Measurements from ENCODE around the gene MRS2.
"Not testable (repeated sequence)": the region's sequence is repeated elsewhere in the genome, so short reads cannot be mapped to it uniquely, and the experiment has no call there.

The MRS2 gene, protein sequence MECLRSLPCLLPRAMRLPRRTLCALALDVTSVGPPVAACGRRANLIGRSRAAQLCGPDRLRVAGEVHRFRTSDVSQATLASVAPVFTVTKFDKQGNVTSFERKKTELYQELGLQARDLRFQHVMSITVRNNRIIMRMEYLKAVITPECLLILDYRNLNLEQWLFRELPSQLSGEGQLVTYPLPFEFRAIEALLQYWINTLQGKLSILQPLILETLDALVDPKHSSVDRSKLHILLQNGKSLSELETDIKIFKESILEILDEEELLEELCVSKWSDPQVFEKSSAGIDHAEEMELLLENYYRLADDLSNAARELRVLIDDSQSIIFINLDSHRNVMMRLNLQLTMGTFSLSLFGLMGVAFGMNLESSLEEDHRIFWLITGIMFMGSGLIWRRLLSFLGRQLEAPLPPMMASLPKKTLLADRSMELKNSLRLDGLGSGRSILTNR

DNA sequence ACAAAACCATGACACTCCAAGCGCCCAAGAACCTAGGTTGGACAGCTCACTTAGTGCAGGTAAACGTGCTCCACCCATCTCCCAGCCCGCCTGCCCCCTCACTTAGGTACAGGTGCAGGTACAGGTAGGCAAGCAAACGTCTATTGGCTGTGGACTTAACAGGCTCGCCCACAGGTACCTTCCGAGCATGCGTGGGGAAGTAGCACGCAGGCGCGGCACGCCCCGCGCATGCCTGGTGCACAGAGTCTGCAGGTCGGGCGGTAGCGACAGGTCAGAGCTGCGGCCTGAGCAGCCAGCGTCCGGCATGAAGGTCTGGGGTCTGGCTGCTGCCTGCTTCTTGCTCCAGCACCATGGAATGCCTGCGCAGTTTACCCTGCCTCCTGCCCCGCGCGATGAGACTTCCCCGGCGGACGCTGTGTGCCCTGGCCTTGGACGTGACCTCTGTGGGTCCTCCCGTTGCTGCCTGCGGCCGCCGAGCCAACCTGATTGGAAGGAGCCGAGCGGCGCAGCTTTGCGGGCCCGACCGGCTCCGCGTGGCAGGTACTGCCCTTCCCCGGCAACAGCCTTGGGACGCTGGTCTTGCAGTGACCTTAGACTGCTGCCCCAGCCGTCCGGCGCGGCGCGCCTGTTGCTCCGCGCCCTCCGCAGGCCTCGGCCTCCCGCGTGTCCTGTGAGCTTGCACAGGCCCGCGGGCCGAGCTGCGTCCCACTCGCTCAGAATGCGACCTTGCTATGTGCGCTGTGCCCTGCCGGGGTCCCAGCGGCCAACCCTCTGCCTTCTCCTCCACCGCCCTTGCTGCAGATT lies at the start of gene MRS2:
TSS of gene MRS2 (plus strand) at position 240 of the 804 bp plus-strand sequence. CDS start at position 351, 111 bp downstream.
- DNase-seq (ENCODE audit: low spot score), result peak; percentile 81

- DNase-seq (ENCODE audit: low spot score), result no peak
Measured at GRCh38 chr6:24353861-24354260, 48.9 kb upstream of the MRS2 start.

- DNase-seq (ENCODE audit: low spot score), result no peak
Measured at GRCh38 chr6:24355393-24355792, 47.3 kb upstream of the MRS2 start.

DNA sequence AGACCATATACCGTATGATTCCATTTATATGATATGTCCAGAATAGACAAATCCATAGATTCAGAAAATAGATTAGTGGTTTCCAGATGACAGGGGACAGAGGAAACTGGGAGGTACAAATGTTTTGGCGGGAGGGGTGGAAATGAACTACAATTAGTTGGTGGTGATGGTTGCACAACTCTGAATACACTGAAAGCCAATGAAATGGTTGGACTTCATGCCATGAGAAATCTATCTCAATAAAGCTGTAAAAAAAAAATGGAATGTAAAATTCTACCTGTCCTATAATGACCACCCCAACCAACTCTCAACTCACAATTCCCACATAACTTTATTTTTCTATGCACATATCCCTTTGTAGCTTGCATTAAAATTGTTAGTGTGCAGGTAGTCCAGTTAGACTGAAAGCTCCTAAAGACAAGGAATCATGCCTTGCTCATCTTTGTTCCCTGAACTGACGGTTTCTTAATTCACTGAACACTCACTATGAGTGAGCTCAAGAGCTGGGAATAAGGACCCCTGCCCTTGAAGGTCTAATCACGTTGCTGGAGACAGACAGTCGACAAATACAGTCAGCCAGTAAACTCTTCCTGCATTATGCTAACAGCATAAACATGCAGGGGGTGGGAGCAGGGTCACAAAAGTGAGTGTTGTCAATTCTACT lies 46.3 kb upstream of the MRS2 start:
- DNase-seq (ENCODE audit: low spot score), result no peak

- no peak for DNase-seq (ENCODE audit: low spot score)
Measured at GRCh38 chr6:24357336-24358218, 45.2 kb upstream of the MRS2 start, which contains the start of gene DCDC2. Gene DCDC2, minus strand, starts transcription at chr6:24358059. Its CDS starts 309 bp downstream, at chr6:24357750.

DNA sequence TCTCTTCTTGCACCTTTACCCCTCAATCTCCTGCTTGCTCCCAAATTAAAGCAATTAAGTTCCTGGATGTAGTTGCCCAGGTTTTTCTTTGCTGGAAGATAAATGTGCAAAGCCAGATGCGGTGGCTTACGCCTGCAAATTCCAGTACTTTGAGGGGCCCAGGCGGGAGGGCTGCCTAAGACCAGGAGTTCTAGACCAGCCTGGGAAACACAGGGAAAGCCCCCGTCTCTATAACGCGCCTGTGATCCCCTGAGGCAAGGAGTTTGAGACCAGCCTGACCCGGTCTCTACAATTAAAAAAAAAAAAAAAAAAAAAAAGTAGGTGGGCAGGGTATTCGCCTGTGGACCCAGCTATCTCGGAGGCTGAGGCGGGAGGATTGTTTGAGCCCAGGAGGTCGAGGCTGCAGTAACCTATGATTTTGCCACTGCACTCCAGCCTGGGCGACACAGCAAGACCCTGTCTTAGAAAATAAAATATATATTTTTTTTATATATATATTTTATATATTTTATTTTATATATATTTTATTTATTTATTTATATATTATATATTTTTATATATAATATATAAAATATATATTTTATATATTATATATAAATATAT lies 44.4 kb upstream of the MRS2 start:
- no peak for DNase-seq (ENCODE audit: low spot score)

DNA sequence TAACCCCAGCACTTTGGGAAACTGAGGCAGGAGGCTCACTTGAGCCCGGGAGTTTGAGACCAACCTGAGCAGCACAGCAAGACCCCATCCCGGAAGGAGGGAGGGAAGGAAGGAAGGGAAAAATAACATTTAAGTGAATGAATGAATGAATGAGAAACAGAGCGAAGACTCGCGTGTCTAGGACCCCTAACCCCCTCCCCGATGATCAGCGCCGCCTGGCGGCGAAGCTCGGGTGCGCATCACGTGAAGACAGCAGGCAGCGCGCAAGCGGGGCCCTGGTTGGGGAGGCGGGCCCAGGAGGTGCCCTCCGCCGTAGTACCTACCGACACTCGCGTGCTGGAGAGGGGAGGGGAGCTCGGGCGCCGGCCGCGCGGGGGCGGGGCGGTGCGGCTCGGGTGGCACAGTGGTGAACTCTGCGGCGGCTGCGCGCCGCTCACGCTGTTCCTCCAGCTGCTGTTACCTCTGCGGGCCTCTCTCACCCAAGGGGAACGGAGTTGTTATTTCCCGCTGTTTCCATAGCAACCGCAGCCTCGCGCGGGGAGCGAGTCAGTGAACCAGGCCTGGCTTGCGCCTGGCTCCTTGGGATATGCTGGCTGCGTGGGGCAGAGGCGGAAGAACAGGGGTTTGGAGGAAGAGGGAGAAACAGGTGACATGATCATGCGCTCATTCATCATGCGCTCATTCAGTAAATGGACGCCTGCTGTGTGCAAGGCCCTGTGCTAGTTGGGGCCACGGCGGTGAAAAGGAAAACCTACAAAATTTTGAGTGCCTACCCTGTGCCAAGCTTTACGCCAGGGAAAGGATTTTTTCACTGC lies 42.9 kb upstream of the MRS2 start:
- DNase-seq (ENCODE audit: low spot score), result peak; percentile 77

DNA sequence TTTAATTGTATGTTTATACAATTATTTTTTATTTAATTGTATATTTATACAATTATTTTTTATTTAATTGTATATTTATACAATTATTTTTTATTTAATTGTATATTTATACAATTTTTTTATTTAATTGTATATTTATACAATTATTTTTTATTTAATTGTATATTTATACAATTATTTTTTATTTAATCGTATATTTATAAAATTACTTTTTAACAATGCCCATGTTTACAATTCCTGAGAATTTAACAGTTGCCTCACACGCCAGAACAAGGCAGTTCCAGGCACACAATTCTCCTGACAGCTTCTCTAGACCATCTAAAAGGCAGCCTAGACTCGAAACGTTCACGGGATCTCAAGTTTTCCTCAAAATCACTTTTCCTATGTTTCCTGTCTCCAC lies 40.4 kb upstream of the MRS2 start:
- not testable (repeated sequence) for DNase-seq (ENCODE audit: low spot score)

- DNase-seq (ENCODE audit: low spot score), result not testable (repeated sequence)
Measured at GRCh38 chr6:24365103-24365633, 37.6 kb upstream of the MRS2 start.

DNA sequence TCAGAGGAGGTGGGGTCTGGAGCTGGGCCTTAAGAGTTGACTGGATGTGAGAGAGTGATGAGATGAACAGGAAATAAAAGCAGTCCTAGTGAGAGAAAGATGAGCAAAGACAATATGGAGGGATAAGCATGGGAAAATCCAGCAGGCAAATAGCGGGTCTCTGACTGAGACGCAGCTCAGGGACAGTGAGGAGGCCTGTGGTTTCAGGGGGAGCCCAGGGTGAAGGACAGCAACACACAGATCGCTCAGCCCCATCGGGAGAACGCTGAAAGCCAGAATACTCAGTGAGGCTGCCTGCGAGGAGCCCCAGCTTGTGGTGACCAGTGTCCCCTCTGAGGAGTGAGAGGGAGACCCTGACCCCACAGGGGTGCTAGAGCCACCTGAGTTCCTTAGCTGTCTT lies 28.1 kb upstream of the MRS2 start:
- no peak for DNase-seq (ENCODE audit: low spot score)

- DNase-seq (ENCODE audit: low spot score), result no peak
Measured at GRCh38 chr6:24376871-24377270, 25.9 kb upstream of the MRS2 start.

GRCh38 chr6:24378473-24379097 lies 24.2 kb upstream of the MRS2 start:
- no peak for DNase-seq (ENCODE audit: low spot score)

GRCh38 chr6:24381476-24382219 lies 21.1 kb upstream of the MRS2 start:
- DNase-seq (ENCODE audit: low spot score), result no peak

GRCh38 chr6:24382220-24382540 lies 20.6 kb upstream of the MRS2 start:
- no peak for DNase-seq (ENCODE audit: low spot score)

GRCh38 chr6:24382891-24383494 lies 19.7 kb upstream of the MRS2 start:
- not testable (repeated sequence) for DNase-seq (ENCODE audit: low spot score)

- DNase-seq (ENCODE audit: low spot score), result not testable (repeated sequence)
Measured at GRCh38 chr6:24384369-24385130, 18.2 kb upstream of the MRS2 start.

DNA sequence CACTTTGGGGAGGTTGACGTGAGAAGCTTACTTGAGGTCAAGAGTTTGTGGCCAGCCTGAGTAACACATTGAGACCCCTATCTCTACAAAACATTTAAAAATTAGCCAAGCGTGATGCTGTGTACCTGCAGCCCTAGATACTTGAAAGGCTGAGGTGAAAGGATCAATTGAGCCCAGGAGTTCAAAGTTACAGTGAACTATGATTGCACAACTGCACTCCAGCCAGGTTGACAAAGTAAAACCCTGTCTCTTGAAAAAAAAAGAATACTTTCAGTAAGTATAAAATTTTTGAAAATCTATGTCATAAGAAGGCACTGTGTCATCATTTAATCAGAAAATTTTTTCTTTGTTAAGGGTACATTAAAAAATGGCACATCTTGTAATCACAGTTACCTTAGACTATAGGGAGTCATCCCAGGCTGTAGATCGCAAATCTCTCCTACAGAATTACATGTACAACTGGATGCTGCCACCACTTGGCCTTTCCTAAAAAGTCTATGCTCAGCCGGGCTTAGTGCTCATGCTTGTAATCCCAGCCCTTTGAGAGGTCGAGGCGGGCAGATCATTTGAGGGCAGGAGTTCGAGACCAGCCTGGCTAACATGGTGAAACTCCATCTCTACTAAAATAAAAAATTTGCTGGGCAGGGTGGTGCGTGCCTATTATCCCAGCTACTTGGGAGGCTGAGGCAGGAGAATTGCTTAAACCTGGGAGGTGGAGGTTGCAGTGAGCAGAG lies 17.0 kb upstream of the MRS2 start:
- no peak for DNase-seq (ENCODE audit: low spot score)

All from left forelimb (tissue), 1 donor.